ENCODE results near the gene KIF12.

GRCh38 chr9:114061292-114061691 is 37.8 kb downstream of the KIF12 start:
- no peak for TF ChIP-seq CTCF (IDR thresholded peaks at IDR 0.05)
- no peak for TF ChIP-seq POLR2AphosphoS5 (IDR thresholded peaks at IDR 0.05; ENCODE audit: insufficient read depth in 1 of 2, low read depth in 1 of 2)
